ENCODE measurements around the gene SINHCAF. TPM values are rescaled to one million over a fixed set of nuclear protein-coding genes. Genes with fewer than 3 reads are reported as not detected.

SINHCAF gene
- total RNA-seq, 6 experiments from 2014 or later = 10.3 to 24.5 (median 16.0) TPM

DNA sequence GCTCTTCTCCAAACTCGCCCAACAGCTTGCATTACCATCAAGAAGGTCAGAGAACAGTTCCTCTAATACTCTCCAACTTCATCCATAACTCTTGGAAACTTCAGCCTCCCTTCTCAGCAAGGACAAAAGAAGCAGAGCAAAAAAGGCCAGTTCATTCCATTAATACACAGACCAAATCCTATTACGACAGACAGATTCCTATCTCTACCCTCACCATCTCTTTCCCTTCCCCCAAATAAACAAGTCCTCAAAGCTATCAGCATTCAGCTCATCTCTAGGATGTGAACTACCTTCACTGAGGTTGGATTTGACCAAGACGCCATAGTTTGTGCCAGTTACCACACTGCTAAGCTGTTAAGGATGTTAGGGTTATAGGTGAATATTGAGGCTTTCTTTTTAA lies 25.2 kb downstream of the SINHCAF start:
- DNase-seq = no peak
- H3K27ac Mint-ChIP-seq = no peak overlapping the region
- H3K27me3 Mint-ChIP-seq (ENCODE audit: insufficient read depth) = no peaks in the 10 kb centered on the region
- H3K36me3 Mint-ChIP-seq (ENCODE audit: low read depth) = peaks cover 16% of the 10 kb centered on the region
- no peaks in the 10 kb centered on the region for H3K9me3 Mint-ChIP-seq
- H3K4me3 Mint-ChIP-seq = no peak overlapping the region
- H3K4me1 Mint-ChIP-seq (ENCODE audit: low read depth) = peaks cover 4% of the 10 kb centered on the region; the same call in 1 of the 2 replicates
- TF ChIP-seq, protein P1, sequence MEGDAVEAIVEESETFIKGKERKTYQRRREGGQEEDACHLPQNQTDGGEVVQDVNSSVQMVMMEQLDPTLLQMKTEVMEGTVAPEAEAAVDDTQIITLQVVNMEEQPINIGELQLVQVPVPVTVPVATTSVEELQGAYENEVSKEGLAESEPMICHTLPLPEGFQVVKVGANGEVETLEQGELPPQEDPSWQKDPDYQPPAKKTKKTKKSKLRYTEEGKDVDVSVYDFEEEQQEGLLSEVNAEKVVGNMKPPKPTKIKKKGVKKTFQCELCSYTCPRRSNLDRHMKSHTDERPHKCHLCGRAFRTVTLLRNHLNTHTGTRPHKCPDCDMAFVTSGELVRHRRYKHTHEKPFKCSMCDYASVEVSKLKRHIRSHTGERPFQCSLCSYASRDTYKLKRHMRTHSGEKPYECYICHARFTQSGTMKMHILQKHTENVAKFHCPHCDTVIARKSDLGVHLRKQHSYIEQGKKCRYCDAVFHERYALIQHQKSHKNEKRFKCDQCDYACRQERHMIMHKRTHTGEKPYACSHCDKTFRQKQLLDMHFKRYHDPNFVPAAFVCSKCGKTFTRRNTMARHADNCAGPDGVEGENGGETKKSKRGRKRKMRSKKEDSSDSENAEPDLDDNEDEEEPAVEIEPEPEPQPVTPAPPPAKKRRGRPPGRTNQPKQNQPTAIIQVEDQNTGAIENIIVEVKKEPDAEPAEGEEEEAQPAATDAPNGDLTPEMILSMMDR (IDR thresholded peaks at IDR 0.05) = no peak

DNA sequence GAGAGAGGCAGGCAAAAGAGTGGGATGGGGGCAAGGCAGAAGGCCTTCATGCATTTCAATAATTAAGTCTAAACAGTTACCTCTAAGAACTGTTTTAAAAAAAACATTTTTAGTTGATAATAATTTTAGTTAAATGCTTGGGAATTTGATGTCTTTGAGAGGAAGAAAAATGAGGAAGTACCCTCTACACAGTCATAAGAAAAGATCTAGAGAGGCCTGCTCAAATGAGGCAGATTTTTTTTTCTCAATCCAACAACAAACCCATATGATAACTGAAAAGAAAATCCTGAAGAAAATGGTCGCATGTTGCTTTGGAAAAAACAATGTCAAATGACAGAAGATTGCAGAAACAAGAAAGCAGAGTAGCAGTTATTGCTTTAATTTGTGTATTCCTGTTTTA lies 25.6 kb downstream of the SINHCAF start:
- H3K27ac Mint-ChIP-seq = no peak overlapping the region
- H3K9me3 Mint-ChIP-seq = no peaks in the 10 kb centered on the region
- no peak overlapping the region for H3K4me3 Mint-ChIP-seq
- TF ChIP-seq, protein P1 (IDR thresholded peaks at IDR 0.05) = no peak
- peaks cover 4% of the 10 kb centered on the region; the same call in 1 of the 2 replicates for H3K4me1 Mint-ChIP-seq (ENCODE audit: low read depth)
- peaks cover 16% of the 10 kb centered on the region for H3K36me3 Mint-ChIP-seq (ENCODE audit: low read depth)
- no peaks in the 10 kb centered on the region for H3K27me3 Mint-ChIP-seq (ENCODE audit: insufficient read depth)
- DNase-seq = no peak

DNA sequence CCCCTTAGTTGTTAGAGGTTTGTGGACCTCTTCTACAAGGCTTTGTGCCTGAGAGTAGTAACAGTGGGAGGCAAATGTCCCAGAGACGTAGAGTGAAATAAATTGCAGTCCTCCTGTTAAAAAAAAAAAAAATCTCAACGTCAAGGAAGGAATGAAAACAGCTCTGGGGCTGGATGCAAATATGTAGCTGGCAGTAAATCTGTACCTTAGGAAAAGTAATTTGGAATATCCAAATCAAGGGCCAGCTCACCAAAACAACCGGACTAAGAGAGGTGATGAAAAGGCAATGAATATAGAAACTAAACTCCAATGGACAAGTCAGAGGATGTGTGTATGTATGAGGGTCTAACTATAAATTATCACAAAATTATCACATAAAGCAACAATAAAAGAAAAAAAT lies 27.0 kb downstream of the SINHCAF start:
- no peaks in the 10 kb centered on the region for H3K27me3 Mint-ChIP-seq (ENCODE audit: insufficient read depth)
- H3K4me1 Mint-ChIP-seq (ENCODE audit: low read depth) = peaks cover 4% of the 10 kb centered on the region; the same call in 1 of the 2 replicates
- no peaks in the 10 kb centered on the region for H3K9me3 Mint-ChIP-seq
- no peak overlapping the region for H3K27ac Mint-ChIP-seq
- DNase-seq = no peak
- TF ChIP-seq, protein P1 (IDR thresholded peaks at IDR 0.05) = no peak
- peaks cover 7% of the 10 kb centered on the region; the same call in 1 of the 2 replicates for H3K36me3 Mint-ChIP-seq (ENCODE audit: low read depth)
- no peak overlapping the region for H3K4me3 Mint-ChIP-seq

DNA sequence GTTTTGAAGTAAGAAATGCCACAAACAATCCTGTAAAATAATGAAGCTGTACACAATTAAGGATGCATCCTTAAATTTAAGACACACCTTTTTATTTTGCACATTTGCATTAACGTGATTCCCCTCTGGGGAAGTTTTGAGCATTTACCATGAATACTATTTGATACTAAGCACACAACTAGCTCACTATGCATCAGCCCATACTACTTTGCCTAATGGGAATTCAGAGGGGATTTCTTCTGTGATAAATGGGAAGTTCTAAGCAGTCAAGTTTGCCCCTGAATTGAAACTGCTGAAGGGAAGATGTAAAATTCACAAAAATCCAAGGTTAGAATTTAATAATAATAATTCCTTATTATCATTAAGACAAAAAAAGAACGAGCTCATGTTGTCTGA lies 27.4 kb downstream of the SINHCAF start:
- no peak for DNase-seq
- Mint-ChIP-seq H3K36me3 (ENCODE audit: low read depth) (peaks cover 6% of the 10 kb centered on the region; the same call in 1 of the 2 replicates), H3K4me1 (ENCODE audit: low read depth) (peaks cover 4% of the 10 kb centered on the region; the same call in 1 of the 2 replicates), H3K9me3 (no peaks in the 10 kb centered on the region), H3K27me3 (ENCODE audit: insufficient read depth) (no peaks in the 10 kb centered on the region), H3K27ac (no peak overlapping the region), H3K4me3 (no peak overlapping the region)
- TF ChIP-seq, protein P1 (IDR thresholded peaks at IDR 0.05) = no peak

DNA sequence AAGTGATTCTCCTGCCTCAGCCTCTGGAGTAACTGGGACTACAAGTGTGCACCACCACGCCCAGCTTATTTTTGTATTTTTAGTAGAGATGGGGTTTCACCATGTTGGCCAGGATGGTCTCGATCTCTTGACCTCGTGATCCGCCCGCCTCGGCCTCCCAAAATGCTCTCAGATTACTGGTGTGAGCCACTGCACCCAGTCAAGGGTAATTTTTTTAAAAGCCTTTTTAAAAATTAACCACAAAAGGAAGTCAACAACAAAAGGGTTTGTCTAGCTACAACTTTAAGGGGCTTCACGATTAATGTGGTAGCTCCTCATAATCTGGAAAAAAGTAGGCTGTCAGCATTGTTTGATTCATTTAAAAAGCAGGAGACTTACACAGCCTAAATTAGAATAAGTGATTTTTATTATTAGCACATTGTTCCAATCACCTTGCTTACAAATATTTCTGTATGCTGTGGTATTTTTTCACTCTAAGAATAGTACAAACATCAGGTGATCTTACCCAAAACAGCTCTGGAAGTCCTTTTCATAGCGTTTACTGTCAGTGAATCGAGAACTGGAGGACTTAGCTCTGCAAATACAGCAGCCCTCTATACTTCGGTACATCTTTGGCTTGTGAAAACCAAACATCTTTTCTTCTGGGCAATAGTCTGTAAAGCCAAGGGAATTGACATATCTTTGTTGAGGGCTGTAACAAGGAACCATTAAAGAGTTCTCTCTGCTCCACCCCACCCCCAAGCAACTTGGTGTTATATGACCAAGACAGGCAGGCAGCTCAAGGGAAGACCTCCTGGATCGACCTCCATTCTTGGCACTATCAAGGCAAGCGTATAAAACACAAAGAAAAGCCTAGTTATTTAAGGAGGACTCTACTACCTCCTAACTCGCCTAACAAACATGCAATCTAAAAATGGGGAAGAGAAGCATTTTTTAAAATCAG lies 28.1 kb downstream of the SINHCAF start:
- no peaks in the 10 kb centered on the region for H3K27me3 Mint-ChIP-seq (ENCODE audit: insufficient read depth)

More for the DNA sequence above, 28.1 kb downstream of the SINHCAF start:
- H3K27ac Mint-ChIP-seq = no peak overlapping the region
- no peak for DNase-seq
- H3K9me3 Mint-ChIP-seq = no peaks in the 10 kb centered on the region
- H3K4me3 Mint-ChIP-seq = no peak overlapping the region
- H3K4me1 Mint-ChIP-seq (ENCODE audit: low read depth) = peaks cover 4% of the 10 kb centered on the region; the same call in 1 of the 2 replicates
- TF ChIP-seq, protein P1 (IDR thresholded peaks at IDR 0.05) = no peak
- H3K36me3 Mint-ChIP-seq (ENCODE audit: low read depth) = peaks cover 4% of the 10 kb centered on the region; the same call in 1 of the 2 replicates

All from HFFc6 (cell line).